Measurements from ENCODE around the gene PPIH. TPM values are rescaled to one million over a fixed set of nuclear protein-coding genes. Genes with fewer than 3 reads are reported as not detected.

Gene PPIH
- total and polyA plus RNA-seq, 2 donors from 2014 or later, result 25.6 to 40.7 TPM

- TF ChIP-seq CTCF (IDR thresholded peaks at IDR 0.05; ENCODE audit: borderline replicate concordance, extremely low read depth, insufficient read depth), result no peak
- FAIRE-seq (no peak), DNase-seq (no peak)
- H3K4me3 ChIP-seq (ENCODE audit: low read length in 3 of 3), result no peak overlapping the region
- H3K4me1 ChIP-seq (ENCODE audit: control insufficient read depth in 2 of 3, insufficient read depth in 2 of 3, low read depth in 1 of 3, low read length in 3 of 3), result no peaks in the 10 kb centered on the region
- no peaks in the 10 kb centered on the region for H3K27me3 ChIP-seq (ENCODE audit: control insufficient read depth, insufficient read depth, low read length)
- H3K9ac ChIP-seq (ENCODE audit: low read length in 3 of 3), result no peak overlapping the region
- H3K36me3 ChIP-seq (ENCODE audit: control insufficient read depth in 2 of 3, insufficient read depth in 3 of 3, low read length in 3 of 3), result peaks cover 0 to 6% (median 0%) of the 10 kb centered on the region in 3 donors
- intact Hi-C loops (cut with DNase I), result no loop called here
- no peak overlapping the region for H3K27ac ChIP-seq (ENCODE audit: low read depth in 2 of 2, low read length in 2 of 2)
- H3K9me3 ChIP-seq (ENCODE audit: control insufficient read depth in 2 of 3, insufficient read depth in 1 of 3, low read length in 3 of 3), result no peaks in the 10 kb centered on the region
Measured at GRCh38 chr1:42675467-42675866, 17.2 kb downstream of the PPIH start.

GRCh38 chr1:42676534-42677087 lies 18.4 kb downstream of the PPIH start:
- peaks cover 0 to 6% (median 0%) of the 10 kb centered on the region in 3 donors for H3K36me3 ChIP-seq (ENCODE audit: control insufficient read depth in 2 of 3, insufficient read depth in 3 of 3, low read length in 3 of 3)
- no peak overlapping the region for H3K27ac ChIP-seq (ENCODE audit: low read depth in 2 of 2, low read length in 2 of 2)
- FAIRE-seq (no peak), DNase-seq (no peak)
- H3K9ac ChIP-seq (ENCODE audit: low read length in 3 of 3), result no peak overlapping the region
- no peaks in the 10 kb centered on the region for H3K4me1 ChIP-seq (ENCODE audit: control insufficient read depth in 2 of 3, insufficient read depth in 2 of 3, low read depth in 1 of 3, low read length in 3 of 3)
- no peak for TF ChIP-seq CTCF (IDR thresholded peaks at IDR 0.05; ENCODE audit: borderline replicate concordance, extremely low read depth, insufficient read depth)
- H3K27me3 ChIP-seq (ENCODE audit: control insufficient read depth, insufficient read depth, low read length), result no peaks in the 10 kb centered on the region
- H3K9me3 ChIP-seq (ENCODE audit: control insufficient read depth in 2 of 3, insufficient read depth in 1 of 3, low read length in 3 of 3), result no peaks in the 10 kb centered on the region
- H3K4me3 ChIP-seq (ENCODE audit: low read length in 3 of 3), result no peak overlapping the region
- intact Hi-C loops (cut with DNase I), result no loop called here

- peaks cover 0 to 6% (median 6%) of the 10 kb centered on the region in 3 donors for H3K4me1 ChIP-seq (ENCODE audit: control insufficient read depth in 2 of 3, insufficient read depth in 2 of 3, low read depth in 1 of 3, low read length in 3 of 3)
- no peaks in the 10 kb centered on the region for H3K9me3 ChIP-seq (ENCODE audit: control insufficient read depth in 2 of 3, insufficient read depth in 1 of 3, low read length in 3 of 3)
- H3K27me3 ChIP-seq (ENCODE audit: control insufficient read depth, insufficient read depth, low read length), result no peaks in the 10 kb centered on the region
- intact Hi-C loops (cut with DNase I), result no loop called here
- no peak overlapping the region for H3K4me3 ChIP-seq (ENCODE audit: low read length in 3 of 3)
- no peak overlapping the region for H3K9ac ChIP-seq (ENCODE audit: low read length in 3 of 3)
- TF ChIP-seq CTCF (IDR thresholded peaks at IDR 0.05; ENCODE audit: borderline replicate concordance, extremely low read depth, insufficient read depth), result no peak
- DNase-seq (no peak), FAIRE-seq (no peak)
- H3K36me3 ChIP-seq (ENCODE audit: control insufficient read depth in 2 of 3, insufficient read depth in 3 of 3, low read length in 3 of 3), result peaks cover 0 to 6% (median 0%) of the 10 kb centered on the region in 3 donors
- no peak overlapping the region for H3K27ac ChIP-seq (ENCODE audit: low read depth in 2 of 2, low read length in 2 of 2)
Measured at GRCh38 chr1:42679364-42679983, 21.3 kb downstream of the PPIH start.
